ENCODE results near the gene CFAP97D2.
A peak's percentile ranks its signal among the peaks of the same experiment; 100 is the strongest.

Gene CFAP97D2

DNA sequence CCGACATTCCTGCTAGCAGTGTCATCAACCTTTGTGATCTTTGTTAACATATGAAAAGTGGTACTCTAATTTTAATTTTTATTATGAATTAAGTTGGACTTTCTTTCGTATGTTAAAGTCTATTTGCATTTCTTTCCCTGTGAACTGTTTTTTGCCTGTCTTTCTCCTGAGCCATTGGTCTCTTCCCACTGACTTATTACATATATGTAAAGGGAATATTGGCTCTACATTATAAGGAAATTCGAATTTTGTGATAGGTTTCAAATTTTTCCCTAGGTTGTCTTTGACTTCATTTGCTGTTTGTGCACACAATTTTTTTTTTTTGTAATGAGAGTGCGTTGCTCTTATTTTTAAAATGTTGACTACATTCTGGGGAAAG, 55.2 kb downstream of the CFAP97D2 start:
- peak overlapping the region; percentile 89 for H3K4me3 ChIP-seq (ENCODE audit: low read depth, low read length)

DNA sequence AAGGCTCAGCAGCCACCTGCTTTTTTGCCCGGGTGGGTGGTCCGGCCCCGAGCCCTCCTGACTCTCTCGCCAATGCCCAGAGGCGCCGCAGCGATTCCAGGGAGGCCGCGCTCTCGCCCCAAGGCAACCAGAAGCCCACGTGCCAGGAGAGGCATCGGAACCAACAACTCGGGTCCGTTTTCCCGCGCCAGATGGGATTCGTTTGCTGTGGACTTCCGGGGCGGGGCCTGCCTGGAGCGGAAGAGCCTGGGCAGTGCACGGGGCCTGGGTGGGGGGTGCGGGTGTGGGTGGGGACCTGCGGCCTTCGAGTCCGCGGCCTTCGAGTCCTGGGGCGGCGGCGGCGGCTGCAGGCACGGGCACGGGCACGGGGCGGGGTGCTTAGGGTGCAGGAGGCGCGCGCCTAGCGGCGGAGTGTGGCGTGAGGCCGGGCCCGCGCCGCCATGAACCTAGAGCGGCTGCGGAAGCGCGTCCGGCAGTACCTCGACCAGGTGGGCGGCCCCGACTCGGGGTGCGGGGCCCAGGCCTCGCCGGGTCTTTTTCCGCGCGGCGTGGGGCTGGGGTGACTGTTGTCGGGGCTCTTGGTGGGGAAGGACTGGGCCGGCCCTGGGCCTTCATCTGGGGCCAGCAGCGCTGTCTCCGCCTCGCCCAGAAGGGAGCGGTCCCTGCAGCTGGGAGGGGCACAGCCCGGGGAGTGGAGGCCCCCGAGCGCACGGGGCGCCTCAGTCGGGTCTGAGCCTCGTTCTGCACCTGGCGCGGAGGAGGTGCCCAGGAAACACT, 55.8 kb downstream of the CFAP97D2 start, which contains the start of gene CDC16:
Gene CDC16 (plus strand): TSS at position 253 of the 777 bp plus-strand sequence. CDS start 188 bp downstream, at position 441.
- TF ChIP-seq, protein P1, sequence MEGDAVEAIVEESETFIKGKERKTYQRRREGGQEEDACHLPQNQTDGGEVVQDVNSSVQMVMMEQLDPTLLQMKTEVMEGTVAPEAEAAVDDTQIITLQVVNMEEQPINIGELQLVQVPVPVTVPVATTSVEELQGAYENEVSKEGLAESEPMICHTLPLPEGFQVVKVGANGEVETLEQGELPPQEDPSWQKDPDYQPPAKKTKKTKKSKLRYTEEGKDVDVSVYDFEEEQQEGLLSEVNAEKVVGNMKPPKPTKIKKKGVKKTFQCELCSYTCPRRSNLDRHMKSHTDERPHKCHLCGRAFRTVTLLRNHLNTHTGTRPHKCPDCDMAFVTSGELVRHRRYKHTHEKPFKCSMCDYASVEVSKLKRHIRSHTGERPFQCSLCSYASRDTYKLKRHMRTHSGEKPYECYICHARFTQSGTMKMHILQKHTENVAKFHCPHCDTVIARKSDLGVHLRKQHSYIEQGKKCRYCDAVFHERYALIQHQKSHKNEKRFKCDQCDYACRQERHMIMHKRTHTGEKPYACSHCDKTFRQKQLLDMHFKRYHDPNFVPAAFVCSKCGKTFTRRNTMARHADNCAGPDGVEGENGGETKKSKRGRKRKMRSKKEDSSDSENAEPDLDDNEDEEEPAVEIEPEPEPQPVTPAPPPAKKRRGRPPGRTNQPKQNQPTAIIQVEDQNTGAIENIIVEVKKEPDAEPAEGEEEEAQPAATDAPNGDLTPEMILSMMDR (IDR thresholded peaks at IDR 0.05; ENCODE audit: borderline replicate concordance, insufficient read depth, low read depth, low read length): 0 out of 2 replicates have a peak, but pooled peaks have one; percentile 12
- peak within 1 kb of the TSS; percentile 89 for H3K4me3 ChIP-seq (ENCODE audit: low read depth, low read length)

More for the DNA sequence above, 55.2 kb downstream of the CFAP97D2 start:
- TF ChIP-seq, protein P1 (IDR thresholded peaks at IDR 0.05; ENCODE audit: borderline replicate concordance, insufficient read depth, low read depth, low read length): no peak

DNA sequence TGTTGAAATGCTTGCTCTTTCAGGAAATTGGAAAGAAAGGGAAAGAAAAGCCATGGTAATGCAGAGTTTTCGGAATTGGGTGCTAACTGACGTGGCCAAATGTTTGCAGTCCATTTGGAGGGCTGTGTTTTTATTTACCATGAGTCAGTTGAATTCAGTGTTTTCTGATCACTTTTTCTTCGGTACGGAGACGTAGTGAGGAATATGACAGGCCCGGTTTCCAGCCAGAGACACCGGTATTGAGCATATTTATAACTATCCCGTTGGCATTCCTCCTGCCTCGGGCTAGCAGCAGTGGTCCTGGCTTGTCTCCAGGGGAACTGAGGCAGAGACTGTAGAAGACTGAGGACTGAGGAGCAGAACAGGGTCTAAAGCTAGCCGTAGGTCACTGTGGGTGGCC, 56.6 kb downstream of the CFAP97D2 start:
- peak overlapping the region; percentile 89 for H3K4me3 ChIP-seq (ENCODE audit: low read depth, low read length)
- TF ChIP-seq, protein P1 (IDR thresholded peaks at IDR 0.05; ENCODE audit: borderline replicate concordance, insufficient read depth, low read depth, low read length): no peak

DNA sequence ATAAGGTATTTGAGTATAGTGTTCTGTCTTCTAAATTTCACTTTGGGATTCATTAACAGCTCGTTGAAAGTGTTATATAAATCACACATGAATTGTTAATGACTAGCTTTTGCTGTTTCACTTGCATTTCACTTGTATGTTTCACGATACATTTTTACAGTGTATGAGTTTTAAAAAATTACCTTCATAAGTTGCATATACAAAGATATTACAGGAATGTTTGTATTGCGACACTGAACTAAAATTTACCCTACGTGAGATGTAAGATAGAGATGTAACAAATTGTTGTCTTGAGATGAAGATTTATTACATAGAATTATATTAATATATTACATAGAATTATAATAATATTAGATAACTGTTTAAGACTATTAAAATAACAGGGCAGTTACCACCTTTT, 57.2 kb downstream of the CFAP97D2 start:
- TF ChIP-seq, protein P1 (IDR thresholded peaks at IDR 0.05; ENCODE audit: borderline replicate concordance, insufficient read depth, low read depth, low read length): no peak
- no peak overlapping the region for H3K4me3 ChIP-seq (ENCODE audit: low read depth, low read length)

DNA sequence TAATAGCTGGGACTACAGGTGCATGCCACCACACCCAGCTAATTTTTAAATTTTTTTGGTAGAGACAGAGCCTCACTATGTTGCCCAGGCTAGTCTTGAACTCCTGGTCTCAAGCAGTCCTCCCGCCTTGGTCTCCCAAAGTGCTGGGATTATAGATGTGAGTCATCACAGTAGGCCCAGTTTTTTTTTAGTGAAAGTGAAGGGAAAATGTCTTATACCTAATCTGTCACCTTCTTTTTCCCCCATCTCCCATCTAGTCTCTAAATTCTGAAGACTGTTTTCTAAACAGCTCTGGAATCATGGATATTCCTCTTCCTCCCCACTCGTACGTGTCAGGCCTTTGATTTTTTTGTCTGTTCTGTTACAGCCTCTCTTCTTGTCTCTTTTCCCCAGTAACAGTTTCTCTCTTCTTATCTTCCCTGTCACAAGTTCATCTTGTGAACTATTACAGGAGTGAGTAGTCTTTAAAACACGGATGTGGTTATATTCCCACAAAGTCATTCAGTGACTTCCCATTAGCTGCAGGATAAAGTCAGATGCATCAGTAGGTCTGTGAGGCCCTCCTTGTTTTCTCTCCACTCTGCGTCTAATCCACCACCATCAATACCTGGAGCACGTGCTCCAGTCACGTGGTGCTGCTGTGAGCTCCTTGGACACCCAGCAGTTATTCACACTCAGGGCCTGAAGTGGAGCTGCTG, 58.5 kb downstream of the CFAP97D2 start:
- TF ChIP-seq, protein P1 (IDR thresholded peaks at IDR 0.05; ENCODE audit: borderline replicate concordance, insufficient read depth, low read depth, low read length): no peak

DNA sequence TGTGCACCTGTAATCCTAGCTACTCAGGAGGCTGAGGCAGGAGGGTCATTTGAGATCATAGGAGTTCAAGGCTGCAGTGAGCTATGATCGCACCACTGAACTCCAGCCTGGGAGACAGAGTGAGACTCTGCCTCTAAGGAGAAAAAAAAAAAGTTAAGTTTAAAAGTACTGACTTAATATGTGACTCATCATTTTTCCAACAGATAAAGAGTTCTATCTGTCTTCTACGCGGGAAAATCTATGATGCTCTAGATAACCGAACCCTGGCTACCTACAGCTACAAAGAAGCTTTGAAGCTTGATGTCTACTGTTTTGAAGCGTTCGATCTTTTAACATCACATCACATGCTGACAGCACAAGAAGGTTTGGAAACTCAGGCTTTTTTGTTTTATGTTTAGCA, 62.9 kb downstream of the CFAP97D2 start:
- no peak overlapping the region for H3K4me3 ChIP-seq (ENCODE audit: low read depth, low read length)
- TF ChIP-seq, protein P1 (IDR thresholded peaks at IDR 0.05; ENCODE audit: borderline replicate concordance, insufficient read depth, low read depth, low read length): no peak

More for the DNA sequence above, 58.5 kb downstream of the CFAP97D2 start:
- H3K4me3 ChIP-seq (ENCODE audit: low read depth, low read length): no peak overlapping the region
